GM23338 (cell line): ENCODE data around the gene GNGT1. TPM values are rescaled to one million over a fixed set of nuclear protein-coding genes. Genes with fewer than 3 reads are reported as not detected.

Experiments used
- ATAC-seq: fragments of 200-7000 bp; cut with Tn5 transposase; 3 replicates; pipeline ENCODE4 v1.9.1; 2020
- DNase-seq: peaks from one replicate; pipeline ENCODE4 v3.0.0-alpha.2; 2015; ENCODE audit warnings: low spot score
- H2AFZ ChIP-seq: fragments of 200-600 bp; sonication (generic); 2 replicates; pipeline ENCODE4 v1.8.0; 2016; ENCODE audit warnings: antibody characterized with exemption, mild to moderate bottlenecking, moderate library complexity
- H3F3A ChIP-seq: fragments of 200-600 bp; sonication (generic); replicated peaks from 2 replicates; pipeline ENCODE4 v1.8.0; 2017; ENCODE audit warnings: antibody characterized with exemption, mixed run types, low read depth
- H3K27ac ChIP-seq: fragments of 200-600 bp; sonication (generic); 2 replicates; pipeline ENCODE4 v1.6.1; 2016; ENCODE audit warnings: low read depth
- H3K27me3 ChIP-seq: fragments of 200-600 bp; sonication (generic); 2 replicates; pipeline ENCODE4 v1.8.0; 2016; ENCODE audit warnings: mild to moderate bottlenecking, mixed run types, moderate library complexity; ENCODE audit not compliant: insufficient read depth
- H3K36me3 ChIP-seq: fragments of 200-600 bp; sonication (generic); 2 replicates; pipeline ENCODE4 v1.8.0; 2016; ENCODE audit warnings: mild to moderate bottlenecking; ENCODE audit not compliant: insufficient read depth
- H3K4me1 ChIP-seq: fragments of 200-600 bp; sonication (generic); 2 replicates; pipeline ENCODE4 v1.8.0; 2016; ENCODE audit warnings: mild to moderate bottlenecking, moderate library complexity; ENCODE audit not compliant: insufficient read depth
- H3K4me2 ChIP-seq: fragments of 200-600 bp; sonication (generic); 2 replicates; pipeline ENCODE4 v1.7.1; 2017; ENCODE audit warnings: mixed run types
- H3K4me3 ChIP-seq: fragments of 200-600 bp; sonication (generic); 2 replicates; pipeline ENCODE4 v1.6.1; 2016; ENCODE audit warnings: mixed run types
- H3K79me2 ChIP-seq: fragments of 200-600 bp; sonication (generic); replicated peaks from 2 replicates; pipeline ENCODE4 v1.8.0; 2017; ENCODE audit warnings: mild to moderate bottlenecking; ENCODE audit not compliant: insufficient read depth
- H3K9me2 ChIP-seq: fragments of 200-600 bp; sonication (generic); 2 replicates; pipeline ENCODE4 v1.8.0; 2017; ENCODE audit not compliant: insufficient read depth
- H4K20me1 ChIP-seq: fragments of 200-600 bp; sonication (generic); replicated peaks from 2 replicates; pipeline ENCODE4 v1.8.0; 2017; ENCODE audit warnings: mild to moderate bottlenecking; ENCODE audit not compliant: insufficient read depth
- H3K27ac Mint-ChIP-seq: 2 replicates; pipeline ENCODE4 v1.8.0; 2020; ENCODE audit warnings: inconsistent platforms, mild to moderate bottlenecking, moderate library complexity, mixed read lengths
- H3K27me3 Mint-ChIP-seq: 3 replicates; pipeline ENCODE4 v1.8.0; 2022; ENCODE audit warnings: low read depth, mild to moderate bottlenecking, moderate library complexity, mixed read lengths, inconsistent platforms; ENCODE audit not compliant: insufficient read depth, poor library complexity
- H3K36me3 Mint-ChIP-seq: 3 replicates; pipeline ENCODE4 v1.8.0; 2021; ENCODE audit warnings: low read depth, mild to moderate bottlenecking, inconsistent platforms, moderate library complexity, mixed read lengths
- H3K4me1 Mint-ChIP-seq: 3 replicates; pipeline ENCODE4 v1.8.0; 2020; ENCODE audit warnings: mild to moderate bottlenecking, inconsistent platforms, mixed read lengths
- H3K4me3 Mint-ChIP-seq: 3 replicates; pipeline ENCODE4 v1.8.0; 2021; ENCODE audit warnings: moderate library complexity, mild to moderate bottlenecking, inconsistent platforms, mixed read lengths
- H3K9me3 Mint-ChIP-seq: 3 replicates; pipeline ENCODE4 v1.8.0; 2020; ENCODE audit warnings: moderate library complexity, mild to moderate bottlenecking, inconsistent platforms, mixed read lengths
- CREB1 ChIP-seq: fragments of 250-450 bp; sonication (Bioruptor Pico); IDR thresholded peaks from 2 replicates; pipeline ENCODE4 v1.5.0; 2020; ENCODE audit warnings: low read depth, mild to moderate bottlenecking, moderate library complexity
- CTCF ChIP-seq, 2 experiments: fragments of 200-600 bp in 1 of 2; sonication (generic) in 1 of 2; conservative IDR thresholded peaks; 2 replicates each; pipeline versions ENCODE4 v1.5.1 to v1.6.1; 2016 to 2017; ENCODE audit warnings: antibody characterized with exemption in 2 of 2, low read depth in 2 of 2, mild to moderate bottlenecking in 2 of 2, moderate library complexity in 1 of 2
- EZH2 ChIP-seq: fragments of 200-600 bp; sonication (generic); IDR thresholded peaks from one replicate; pipeline ENCODE4 v1.8.0; 2017; ENCODE audit warnings: antibody characterized with exemption, mild to moderate bottlenecking, low read depth; ENCODE audit not compliant: unreplicated experiment
- EZH2phosphoT487 ChIP-seq: fragments of 200-600 bp; sonication (generic); IDR thresholded peaks from one replicate; pipeline ENCODE4 v1.8.1; 2018; ENCODE audit warnings: antibody characterized with exemption; ENCODE audit not compliant: unreplicated experiment
- JUNB ChIP-seq: IDR thresholded peaks from one replicate; pipeline ENCODE4 v1.6.1; 2016; ENCODE audit warnings: antibody characterized with exemption; ENCODE audit not compliant: unreplicated experiment
- NANOG ChIP-seq: IDR thresholded peaks from 2 replicates; pipeline ENCODE4 v1.6.1; 2016; ENCODE audit warnings: antibody characterized with exemption, borderline replicate concordance
- POLR2AphosphoS5 ChIP-seq: IDR thresholded peaks from 2 replicates; pipeline ENCODE4 v1.6.1; 2016; ENCODE audit warnings: antibody characterized with exemption, low read depth
- REST ChIP-seq: IDR thresholded peaks from one replicate; pipeline ENCODE4 v1.6.1; 2018; ENCODE audit warnings: antibody characterized with exemption; ENCODE audit not compliant: unreplicated experiment
- STAT1 ChIP-seq: IDR thresholded peaks from one replicate; pipeline ENCODE4 v1.6.1; 2016; ENCODE audit warnings: antibody characterized with exemption; ENCODE audit not compliant: unreplicated experiment
- ZNF114 ChIP-seq: fragments of 250-450 bp; sonication (Bioruptor Pico); IDR thresholded peaks from 2 replicates; pipeline ENCODE4 v1.5.0; 2020; ENCODE audit warnings: mild to moderate bottlenecking, moderate library complexity
- ZNF331 ChIP-seq: fragments of 250-450 bp; sonication (Bioruptor Pico); IDR thresholded peaks from 2 replicates; pipeline ENCODE4 v1.5.0; 2020; ENCODE audit warnings: low read depth, mild to moderate bottlenecking, moderate library complexity
- ZNF462 ChIP-seq: fragments of 250-450 bp; sonication (Bioruptor Pico); IDR thresholded peaks from 2 replicates; pipeline ENCODE4 v1.5.0; 2020; ENCODE audit warnings: mild to moderate bottlenecking, moderate library complexity
- polyA plus RNA-seq: library from polyadenylated mRNA; unstranded; fragments of >200 nt; fragmentation: Nextera tagmentation; extraction: Ambion mirVana; gene quantifications from 2 replicates; pipeline ENCODE4 v1.2.1, GENCODE V29; 2016
- total RNA-seq: library from RNA; depleted of rRNA; stranded (reverse); fragments of >200 nt; shearing (Covaris generic); gene quantifications from 2 replicates; pipeline ENCODE4 v1.2.3, GENCODE V29; 2014
- TF ChIP-seq, protein P1 (sequence below): IDR thresholded peaks from 2 replicates; pipeline ENCODE4 v1.6.1; 2016; ENCODE audit warnings: antibody characterized with exemption

GNGT1 gene
- total and polyA plus RNA-seq, 2 experiments from 2014 or later, result 1.6 TPM; not detected in 1

- H3K79me2 ChIP-seq, result no peaks in the 10 kb centered on the region
- H3K9me2 ChIP-seq, result no peaks in the 10 kb centered on the region
- no peaks in the 10 kb centered on the region for H3K27me3 ChIP-seq
- ATAC-seq, result no peak
- no peak overlapping the region for H3K4me3 ChIP-seq
- H3F3A ChIP-seq, result no peaks in the 10 kb centered on the region
- H3K4me2 ChIP-seq, result no peak overlapping the region
- Mint-ChIP-seq H3K4me3 (no peak overlapping the region), H3K27ac (no peak overlapping the region), H3K9me3 (no peaks in the 10 kb centered on the region), H3K36me3 (no peaks in the 10 kb centered on the region), H3K4me1 (no peaks in the 10 kb centered on the region; the same call in 2 of the 3 replicates), H3K27me3 (no peaks in the 10 kb centered on the region)
- H4K20me1 ChIP-seq, result no peaks in the 10 kb centered on the region
- no peaks in the 10 kb centered on the region for H3K36me3 ChIP-seq
- TF ChIP-seq CREB1 (CRISPR knock-in tag), result no peak
- TF ChIP-seq JUNB, result no peak
- no peak for TF ChIP-seq ZNF331 (CRISPR knock-in tag)
- no peak for TF ChIP-seq STAT1
- TF ChIP-seq REST, result no peak
- TF ChIP-seq NANOG, result no peak
- TF ChIP-seq POLR2AphosphoS5, result no peak
- TF ChIP-seq EZH2, result no peak
- TF ChIP-seq ZNF114 (CRISPR knock-in tag), result no peak
- TF ChIP-seq EZH2phosphoT487, result no peak
- TF ChIP-seq, protein P1, sequence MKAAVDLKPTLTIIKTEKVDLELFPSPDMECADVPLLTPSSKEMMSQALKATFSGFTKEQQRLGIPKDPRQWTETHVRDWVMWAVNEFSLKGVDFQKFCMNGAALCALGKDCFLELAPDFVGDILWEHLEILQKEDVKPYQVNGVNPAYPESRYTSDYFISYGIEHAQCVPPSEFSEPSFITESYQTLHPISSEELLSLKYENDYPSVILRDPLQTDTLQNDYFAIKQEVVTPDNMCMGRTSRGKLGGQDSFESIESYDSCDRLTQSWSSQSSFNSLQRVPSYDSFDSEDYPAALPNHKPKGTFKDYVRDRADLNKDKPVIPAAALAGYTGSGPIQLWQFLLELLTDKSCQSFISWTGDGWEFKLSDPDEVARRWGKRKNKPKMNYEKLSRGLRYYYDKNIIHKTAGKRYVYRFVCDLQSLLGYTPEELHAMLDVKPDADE, result no peak
- no peak for TF ChIP-seq CTCF (conservative IDR thresholded peaks at IDR 0.05; ENCODE audit: low read depth in 2 of 2)
- TF ChIP-seq ZNF462 (CRISPR knock-in tag), result no peak
- H3K27ac ChIP-seq, result no peak overlapping the region
- no peak for DNase-seq
- H2AFZ ChIP-seq, result no peak overlapping the region
- no peaks in the 10 kb centered on the region for H3K4me1 ChIP-seq
These were observed 8.7 kb upstream of the GNGT1 start for GRCh38 chr7:93897680-93898079.
